Colon (tissue), 2 donors: ENCODE measurements around the gene MTX2.

ENCODE experiments used
- FAIRE-seq: peaks from 2 replicates; lab custom pipeline; 2012; peaks lifted over from hg19 to GRCh38; lab: Jason Lieb, UNC
- donor health status: control.
- donor health status: control.

The MTX2 gene

DNA sequence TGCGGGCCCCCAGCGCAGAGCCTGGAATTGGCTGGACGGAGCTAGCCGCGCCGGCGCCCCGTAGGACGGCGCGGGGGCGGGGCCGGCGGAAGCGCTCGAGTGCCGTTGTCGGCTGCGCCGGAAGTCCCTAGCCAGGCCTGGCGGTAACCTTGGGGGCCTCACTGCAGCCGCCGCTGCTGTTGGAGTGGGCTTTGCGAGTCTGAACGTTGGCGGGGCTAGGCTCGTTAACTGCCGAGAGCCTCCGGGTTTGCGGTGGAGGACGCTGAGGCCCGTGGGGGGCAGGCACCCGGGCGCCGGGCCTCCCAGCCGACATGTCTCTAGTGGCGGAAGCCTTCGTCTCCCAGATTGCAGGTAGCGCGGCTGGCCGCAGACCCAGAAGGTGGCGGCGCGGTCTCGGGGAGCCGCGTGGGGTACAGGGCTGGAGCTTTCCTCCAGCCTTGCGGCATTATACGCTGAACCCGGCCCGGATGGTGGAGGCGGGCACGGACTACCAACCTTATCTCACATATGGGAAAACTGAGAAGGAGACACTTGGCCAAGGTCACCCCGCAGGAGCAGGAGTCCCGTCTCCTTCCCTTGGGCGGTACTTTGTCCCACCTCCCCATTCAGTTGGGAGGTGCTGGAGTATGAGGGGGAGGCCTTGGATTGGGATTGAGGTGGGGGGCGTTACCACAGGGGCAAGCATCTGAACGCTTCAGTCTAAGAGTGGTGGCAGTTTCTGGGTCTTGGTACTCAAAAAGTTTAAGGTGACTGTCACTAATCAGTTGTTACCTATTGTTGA lies at the start of gene MTX2:
Gene MTX2 (plus strand): TSS at position 124 of the 781 bp plus-strand sequence. CDS start 188 bp downstream, at position 312.
- FAIRE-seq = no peak

DNA sequence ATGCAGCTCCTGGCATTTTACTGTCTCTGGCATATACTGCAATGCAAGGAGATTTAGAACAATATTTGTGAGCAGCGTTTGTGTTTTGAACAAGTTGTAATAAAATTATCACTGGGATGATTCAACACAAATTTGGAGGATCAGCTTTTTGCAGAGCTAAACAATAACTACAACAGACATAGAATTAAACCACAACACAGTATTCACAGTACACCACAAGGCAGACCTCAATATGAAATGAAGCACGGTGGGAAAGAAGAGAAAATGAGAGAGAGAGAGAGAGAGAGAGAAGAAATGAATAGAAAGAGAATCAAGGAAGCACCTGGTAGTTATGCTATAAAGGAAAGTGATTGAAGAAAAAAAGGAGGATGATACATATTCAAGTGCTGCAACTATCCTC lies 41.4 kb upstream of the MTX2 start:
- FAIRE-seq = no peak

DNA sequence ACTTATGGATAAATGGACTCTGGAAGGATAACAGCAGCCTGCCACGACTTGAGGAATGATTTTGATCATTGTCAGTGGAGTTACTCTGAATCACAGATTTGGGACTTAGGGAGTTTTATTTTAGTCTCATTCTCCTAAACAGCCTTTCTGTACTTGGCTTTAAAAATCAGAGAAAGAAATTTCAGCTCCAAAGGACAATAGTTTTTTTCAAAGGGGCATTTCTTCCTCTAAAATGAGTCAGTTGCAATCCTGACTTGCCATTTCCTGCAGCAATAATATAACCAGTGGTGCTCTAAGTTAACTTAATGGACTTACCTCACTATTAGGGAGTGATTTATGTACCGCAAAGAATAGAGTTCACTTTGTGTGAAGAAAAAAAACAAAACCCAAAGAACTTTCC lies 35.1 kb upstream of the MTX2 start:
- FAIRE-seq = no peak

DNA sequence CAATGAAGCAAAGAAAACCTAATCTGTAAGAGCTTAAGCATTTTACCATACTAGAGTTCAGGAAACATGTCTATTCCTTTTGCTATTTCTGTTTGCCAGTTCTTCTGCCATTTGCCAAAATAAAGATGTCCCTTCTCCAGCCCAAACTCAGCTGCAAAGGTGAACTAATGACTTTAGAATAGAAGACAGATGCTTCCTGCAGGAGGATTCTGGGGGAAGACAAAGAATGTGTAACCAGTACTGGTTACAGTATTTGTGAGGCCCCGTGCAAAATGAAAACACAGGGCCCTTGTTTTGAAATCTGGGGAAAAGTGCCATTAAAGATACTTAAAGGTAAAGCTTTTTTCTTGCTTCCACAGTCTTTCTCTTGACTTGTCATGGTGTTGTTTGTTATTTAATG lies 34.3 kb upstream of the MTX2 start:
- no peak for FAIRE-seq

DNA sequence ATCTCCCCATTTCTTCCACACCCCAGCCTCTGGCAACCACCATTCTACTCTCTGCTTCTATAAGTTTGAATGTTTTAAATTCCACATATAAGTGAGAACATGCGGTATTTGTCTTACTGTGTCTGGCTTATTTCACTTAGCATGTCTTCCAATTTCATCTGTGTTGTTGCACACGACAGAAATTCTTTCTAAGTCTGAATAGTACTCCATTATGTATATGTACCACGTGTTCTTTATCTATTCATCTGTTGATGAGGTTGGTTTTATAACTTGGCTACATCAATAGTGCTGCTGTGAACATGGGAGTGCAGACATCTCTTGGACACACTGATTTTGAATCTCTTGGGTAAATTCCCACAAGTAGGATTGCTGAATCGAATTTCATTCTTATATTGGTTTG lies 31.8 kb upstream of the MTX2 start:
- no peak for FAIRE-seq

DNA sequence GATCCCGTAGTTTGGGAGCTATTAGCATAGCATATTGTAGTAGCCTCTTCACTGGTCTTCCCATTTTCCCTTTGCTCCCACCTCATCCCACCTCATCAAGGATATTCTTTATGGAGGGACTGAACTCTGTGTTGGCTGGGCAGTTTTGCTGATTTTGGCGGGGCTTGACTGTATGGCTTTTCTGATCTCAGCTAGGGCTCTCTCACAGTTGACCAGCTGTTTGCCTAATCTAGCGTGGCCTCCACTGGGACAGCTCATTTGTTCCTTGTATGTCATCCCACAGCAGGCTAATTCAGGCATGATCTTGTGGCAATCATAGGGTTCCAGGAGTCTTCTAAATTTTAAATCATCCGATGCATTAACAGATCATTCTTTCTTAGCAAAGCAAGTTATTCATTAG lies 30.2 kb upstream of the MTX2 start:
- no peak for FAIRE-seq

DNA sequence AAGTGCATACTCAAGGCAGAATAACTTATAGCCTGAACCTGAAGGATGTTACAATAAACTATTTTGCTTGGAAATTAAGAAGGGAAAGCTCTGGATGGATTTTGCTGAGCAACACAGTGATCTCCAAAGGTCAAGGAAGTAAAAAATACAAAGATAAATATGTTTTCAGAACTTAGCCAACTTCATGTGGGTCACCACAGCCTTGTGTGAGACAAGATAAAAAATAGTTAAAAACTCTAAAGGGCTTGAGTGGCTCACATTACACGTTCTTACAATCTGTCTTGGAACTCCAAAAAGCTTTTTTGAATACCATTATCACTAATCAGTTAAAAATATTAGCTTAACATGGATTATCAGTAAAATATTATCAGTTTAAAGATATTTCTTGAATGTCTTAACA lies 28.9 kb upstream of the MTX2 start:
- FAIRE-seq = no peak

DNA sequence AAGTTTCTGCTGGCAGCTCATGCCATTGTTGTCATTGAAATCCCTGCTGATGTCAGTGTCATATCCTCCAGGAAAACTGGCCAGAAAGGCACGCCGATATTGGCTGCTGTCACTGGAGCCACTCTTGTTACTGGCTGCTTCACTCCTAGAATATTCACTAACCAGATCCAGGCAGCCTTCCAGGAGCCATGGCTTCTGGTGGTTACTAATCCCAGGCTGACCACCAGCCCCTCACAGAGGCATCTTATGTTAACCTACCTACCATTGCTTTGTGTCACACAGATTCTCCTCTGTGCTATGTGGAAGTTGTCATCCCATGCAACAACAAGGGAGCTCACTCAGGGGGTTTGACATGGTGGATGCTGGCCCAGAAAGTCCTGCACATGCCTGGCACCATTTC lies 27.0 kb upstream of the MTX2 start:
- FAIRE-seq = no peak

DNA sequence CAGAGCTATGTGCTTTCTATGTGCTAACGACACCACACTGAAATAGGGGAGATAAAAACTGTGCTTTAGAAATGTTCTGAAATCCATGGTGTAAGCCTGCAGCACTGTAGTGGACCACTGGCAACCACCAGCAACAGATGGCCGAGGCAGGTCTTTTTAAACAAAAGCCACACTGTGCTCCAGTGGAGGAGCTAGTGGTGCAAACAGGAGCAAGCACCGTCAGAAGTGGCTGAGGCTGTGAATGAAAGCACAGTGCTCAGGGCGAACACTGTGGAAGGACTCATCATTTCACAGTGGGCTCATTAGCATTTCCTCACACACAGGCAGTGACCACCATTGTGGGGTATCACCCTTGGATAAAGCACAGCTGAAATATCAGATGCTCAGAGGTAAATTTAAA lies 22.9 kb upstream of the MTX2 start:
- FAIRE-seq = no peak

DNA sequence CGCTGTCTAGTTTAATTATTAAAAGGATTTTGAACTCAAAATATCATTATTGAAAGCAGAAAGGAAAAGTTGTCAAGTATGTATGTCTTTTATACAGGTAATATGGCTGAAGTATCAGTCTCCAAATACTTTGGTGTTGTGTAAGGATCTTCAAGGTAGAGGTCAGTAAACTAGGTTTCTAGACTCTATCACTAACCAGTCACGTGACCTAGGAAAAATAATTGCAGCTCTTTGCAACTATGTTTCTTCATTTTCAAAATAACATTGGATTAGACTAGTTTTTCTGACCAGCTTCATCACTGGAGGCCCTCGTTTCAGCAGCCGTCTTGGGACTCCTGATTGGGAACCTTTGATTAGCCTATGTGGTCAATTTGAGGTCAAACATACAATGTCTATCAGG lies 21.4 kb upstream of the MTX2 start:
- no peak for FAIRE-seq

DNA sequence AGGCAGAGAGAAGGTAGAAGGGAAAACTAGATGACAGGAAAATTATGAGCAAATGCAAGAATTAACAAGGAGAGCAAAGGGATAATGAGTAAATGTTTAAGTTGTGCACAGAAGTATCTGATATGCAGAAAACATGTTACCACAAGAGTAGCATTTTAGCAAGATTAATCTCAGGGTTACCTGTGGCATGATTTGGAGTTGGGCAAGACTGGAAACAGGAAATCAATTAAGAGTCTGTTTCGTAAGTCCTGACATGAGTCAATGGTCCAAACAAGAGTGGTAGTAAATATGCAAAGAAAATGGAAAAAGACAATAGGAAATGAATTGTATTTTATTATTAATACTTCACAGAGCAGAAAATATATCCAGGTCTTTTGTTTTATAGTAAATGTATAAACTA lies 17.3 kb upstream of the MTX2 start:
- no peak for FAIRE-seq

DNA sequence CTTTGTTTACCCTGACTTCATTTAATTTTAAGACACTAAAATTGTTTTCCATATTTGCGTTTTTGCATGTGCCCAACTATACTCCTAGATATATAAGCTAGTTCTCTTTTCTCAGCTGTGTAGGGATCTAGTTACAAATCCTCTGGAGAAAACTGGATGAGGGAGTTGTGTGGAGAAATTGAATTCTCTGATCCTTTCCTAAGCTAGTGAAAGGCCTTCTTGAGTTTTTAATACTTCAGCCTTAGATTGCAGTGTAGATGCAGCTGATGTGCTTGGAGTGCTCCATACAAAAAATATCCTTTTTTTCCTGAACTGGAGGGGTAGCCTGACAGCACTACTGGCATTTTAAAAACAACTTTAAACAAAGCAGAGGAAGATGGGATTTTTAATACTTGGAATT lies 8.6 kb upstream of the MTX2 start:
- FAIRE-seq = no peak

DNA sequence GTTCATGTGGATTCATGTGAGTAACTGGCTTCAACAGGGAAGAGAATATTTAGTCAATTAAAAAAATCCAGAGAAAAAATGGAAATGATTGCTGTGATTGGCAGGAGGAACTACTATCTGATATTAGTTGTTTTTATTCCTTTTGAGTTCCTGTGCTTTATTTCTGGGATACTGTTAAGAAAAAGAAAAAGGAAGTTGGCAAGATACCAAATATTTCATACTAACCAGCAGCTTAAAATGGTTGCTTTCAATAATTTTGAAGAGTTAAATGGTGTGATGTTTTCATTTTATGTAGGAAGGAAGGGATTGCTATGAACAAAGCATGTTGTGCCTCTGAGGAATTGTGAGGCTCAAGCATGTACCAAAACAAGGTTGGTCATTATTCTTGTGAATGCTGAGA lies 8.1 kb upstream of the MTX2 start:
- no peak for FAIRE-seq

DNA sequence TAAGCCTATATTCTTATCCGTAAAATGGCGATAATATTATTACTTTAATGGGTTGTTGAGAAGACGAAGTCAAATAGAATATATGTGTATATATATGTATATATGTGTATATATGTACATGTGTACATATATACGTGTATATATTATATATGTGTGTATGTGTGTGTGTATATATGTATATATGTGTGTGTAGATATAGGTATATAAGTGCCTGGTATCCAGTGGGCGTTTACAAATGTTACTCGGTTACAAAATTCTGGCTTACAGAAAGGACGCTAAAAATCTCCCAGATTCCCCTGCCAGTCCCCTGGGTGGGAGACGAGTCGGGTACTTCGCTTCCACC lies 295 bp upstream of the MTX2 start:
- FAIRE-seq = no peak

DNA sequence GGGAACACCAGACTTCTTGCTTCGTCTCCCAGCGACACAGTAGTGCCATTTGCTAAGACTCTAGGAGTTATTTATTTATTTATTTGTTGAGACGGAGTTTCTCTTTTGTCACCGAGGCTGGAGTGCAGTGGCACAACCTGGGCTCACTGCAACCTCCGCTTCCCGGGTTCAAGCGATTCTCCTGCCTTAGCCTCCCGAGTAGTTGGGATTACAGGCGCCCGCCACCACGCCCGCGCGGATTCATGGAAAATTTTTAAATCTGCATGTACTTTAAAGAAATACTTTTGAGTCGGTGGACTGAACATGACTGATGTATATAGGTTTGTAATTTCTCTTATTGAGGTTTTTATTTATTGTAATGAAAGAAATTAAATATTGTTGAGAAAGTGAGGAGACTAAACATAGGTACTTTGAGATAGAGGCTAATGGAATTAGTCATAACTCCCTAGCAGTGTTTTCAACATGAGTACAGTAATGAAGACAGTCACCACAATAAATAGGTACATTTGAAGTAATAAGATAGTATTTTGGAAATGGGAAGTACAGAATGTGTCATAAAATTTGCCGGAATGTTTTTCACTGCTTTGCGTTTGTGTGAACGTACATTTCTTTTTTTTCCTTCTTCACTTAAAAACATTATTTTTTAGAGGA lies 983 bp downstream of the MTX2 start:
- FAIRE-seq = no peak

DNA sequence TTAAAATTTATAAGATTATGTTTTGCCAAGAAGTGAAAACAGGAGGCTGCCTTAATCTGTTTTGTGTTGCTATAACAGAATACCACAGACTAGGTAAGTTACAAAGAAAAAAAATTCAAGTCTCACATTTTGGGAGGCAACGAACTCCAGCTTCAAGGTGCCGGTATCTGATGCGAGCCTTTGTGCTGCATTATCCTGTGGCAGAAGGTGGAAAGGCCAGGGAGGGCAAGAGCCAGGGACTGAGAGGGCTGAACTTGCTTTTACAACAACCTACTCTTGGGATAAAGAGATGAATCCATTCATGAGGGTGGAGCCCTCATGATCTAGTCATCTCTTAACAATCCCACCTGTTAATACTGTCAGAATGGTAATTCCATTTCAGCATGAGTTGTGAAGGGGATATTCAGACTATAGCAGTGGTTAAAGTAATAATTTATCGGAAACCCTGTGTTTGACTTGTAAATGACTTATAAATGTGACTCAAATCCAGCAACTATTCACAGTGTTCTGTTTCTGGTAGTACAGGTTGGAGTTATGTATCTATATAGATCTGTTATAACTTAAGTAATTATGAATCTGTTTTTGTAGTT lies 3.7 kb downstream of the MTX2 start:
- no peak for FAIRE-seq

DNA sequence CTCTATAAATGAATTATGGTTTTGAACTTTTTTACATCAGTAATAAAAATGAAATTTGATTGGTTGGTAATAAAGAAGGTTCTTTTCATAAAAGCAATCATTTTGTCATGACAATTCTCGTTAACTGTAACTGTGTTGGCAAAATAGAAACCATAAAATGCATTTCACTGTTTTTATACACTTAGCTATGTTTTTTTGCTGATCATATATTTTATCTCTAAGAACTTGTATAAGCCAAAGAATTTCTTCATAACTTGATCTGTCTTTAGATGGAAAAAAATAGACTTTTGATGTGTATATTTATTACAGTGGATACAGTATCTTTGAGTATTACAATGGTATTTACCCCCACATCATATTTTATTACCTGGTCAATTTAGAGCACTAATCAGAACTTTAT lies 9.7 kb downstream of the MTX2 start:
- FAIRE-seq = no peak

DNA sequence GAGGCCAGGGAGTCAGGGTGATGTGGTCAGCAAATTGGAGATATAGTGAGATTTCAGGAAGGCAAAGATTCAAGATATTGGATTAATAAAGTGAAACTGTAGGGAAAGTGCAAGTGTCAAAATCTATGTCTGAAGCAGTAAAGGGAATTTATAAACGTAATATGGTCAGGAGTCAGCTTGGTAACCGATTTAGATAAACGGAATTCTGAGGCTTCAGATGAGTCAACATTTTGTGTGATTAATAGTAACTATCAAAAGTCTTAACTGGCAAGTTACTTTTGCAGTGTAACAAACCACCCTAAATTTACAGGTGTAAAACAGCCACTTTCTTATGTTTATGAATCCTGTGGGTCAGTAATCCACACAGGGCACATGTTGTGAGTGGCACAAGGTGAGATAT lies 10.9 kb downstream of the MTX2 start:
- no peak for FAIRE-seq

DNA sequence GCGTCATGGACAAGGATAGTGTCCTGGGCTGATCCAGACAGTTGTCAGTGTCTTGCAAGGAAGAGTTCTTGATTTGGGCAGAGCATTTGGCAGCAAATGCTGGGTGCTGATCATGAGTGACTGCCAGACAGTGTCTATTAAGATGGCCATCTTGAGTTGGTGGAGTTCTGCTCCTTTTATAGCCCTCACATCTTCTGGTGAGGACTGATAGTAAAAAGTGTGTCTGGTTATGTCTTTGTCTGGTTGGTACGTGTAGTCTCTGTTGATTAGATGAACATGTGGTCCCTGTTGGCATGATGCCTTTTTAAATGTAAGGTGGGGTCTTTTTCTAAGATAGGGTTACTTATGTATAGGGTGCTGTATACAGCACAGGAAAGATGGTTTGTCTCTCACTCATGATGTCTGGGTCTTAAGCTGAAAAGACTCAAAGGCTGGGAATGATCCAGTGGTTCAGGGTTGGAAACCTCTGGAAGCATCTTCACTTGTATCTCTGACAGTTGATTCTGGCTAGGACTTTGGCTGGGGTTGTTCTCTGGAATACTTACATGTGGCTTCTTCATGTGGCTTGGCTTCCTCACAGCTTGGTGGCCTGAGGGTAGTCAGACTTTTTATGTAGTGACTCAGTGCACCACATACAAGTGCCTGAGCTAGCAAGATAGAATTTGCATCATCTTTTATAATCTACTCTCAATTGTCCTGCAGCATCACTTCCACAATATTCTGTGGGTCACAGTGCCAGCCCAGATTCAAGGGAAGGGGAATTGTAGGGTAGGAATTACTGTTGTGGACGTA lies 11.8 kb downstream of the MTX2 start:
- FAIRE-seq = no peak

DNA sequence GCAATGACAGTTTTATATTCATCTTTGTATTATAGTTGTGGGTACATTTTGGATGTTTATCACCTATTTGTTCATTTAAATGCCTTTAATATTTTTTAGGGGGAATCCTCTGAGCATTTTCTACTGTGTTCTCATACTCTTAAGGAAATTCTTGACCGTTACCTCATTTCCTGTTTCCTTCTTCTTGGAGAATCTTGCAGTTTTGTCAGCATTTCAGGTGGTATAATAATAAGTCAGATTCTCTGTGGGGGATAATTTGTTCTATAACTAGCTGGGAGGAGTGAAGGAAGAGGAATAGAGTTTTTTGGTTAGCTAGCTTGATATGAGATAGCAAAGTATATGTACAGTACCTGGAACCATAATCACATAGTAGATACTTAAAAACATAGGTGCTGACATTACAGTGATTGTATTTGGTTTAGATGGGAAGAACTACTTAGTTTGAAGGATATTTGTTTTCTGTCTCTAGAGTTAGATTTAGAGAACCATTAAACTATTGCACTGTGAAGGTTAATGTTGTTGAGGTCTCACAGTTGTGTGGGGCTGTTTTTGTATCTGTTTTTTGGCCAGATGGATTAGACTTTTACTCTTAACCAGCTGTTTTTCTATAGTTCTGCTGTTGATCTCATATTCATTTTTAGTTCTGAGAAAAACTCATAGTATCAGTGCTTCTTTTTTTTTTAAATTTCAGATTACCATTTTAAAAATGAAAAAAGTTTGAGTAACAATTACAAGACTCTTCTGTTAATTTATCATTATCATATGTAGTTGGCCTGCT lies 14.2 kb downstream of the MTX2 start:
- no peak for FAIRE-seq

DNA sequence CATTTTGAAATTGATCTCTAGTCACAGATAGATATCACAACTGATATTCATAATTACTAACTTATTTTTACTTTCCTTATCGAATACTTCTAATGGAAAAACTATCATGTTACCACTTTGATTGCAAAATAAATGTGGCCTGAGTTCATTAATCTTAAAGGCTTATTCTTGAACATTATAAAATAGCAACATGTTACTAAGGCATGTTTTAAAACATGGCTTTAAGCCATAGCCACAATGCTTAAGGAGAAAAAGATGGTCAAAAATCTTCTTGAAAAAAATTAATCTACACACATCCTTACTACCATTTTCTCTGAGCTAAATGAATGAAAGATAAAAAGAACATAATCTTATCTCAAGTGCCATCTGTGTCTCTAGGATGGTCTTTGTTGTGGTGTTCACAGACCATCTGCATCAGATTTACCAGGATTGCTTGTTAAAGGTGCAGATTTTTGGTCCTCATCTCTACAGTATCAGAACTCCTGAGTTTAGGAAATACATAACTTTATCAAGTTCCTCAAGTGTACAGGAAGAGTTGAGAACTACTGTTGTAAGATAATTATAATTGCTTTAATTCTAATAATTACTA lies 15.3 kb downstream of the MTX2 start:
- no peak for FAIRE-seq

DNA sequence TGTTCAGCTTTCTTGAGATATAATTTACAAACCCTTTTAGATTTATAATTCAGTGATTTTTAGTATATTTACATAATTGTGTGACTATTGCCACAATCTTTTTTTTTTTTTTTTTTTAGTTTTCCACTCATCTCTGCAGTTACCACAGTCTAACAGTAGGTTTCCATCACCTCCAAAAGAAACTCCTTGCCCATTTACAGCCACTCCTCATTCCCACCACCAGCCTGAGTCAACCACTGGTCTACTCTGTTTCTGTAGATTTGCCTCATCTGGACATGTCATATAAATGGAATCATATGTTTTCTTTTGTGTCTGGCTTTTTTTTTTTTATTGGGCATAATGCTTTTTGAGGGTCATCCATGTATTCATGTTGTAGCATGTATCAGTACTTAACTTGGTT lies 16.1 kb downstream of the MTX2 start:
- FAIRE-seq = no peak
